HG03196 (cell line): ENCODE results near the gene WSB1.

Experiments
- ATAC-seq: cut with Tn5 transposase; IDR thresholded peaks from one replicate; pipeline ENCODE4 v1.9.1; 2021; ENCODE audit not compliant: unreplicated experiment

Gene WSB1

DNA sequence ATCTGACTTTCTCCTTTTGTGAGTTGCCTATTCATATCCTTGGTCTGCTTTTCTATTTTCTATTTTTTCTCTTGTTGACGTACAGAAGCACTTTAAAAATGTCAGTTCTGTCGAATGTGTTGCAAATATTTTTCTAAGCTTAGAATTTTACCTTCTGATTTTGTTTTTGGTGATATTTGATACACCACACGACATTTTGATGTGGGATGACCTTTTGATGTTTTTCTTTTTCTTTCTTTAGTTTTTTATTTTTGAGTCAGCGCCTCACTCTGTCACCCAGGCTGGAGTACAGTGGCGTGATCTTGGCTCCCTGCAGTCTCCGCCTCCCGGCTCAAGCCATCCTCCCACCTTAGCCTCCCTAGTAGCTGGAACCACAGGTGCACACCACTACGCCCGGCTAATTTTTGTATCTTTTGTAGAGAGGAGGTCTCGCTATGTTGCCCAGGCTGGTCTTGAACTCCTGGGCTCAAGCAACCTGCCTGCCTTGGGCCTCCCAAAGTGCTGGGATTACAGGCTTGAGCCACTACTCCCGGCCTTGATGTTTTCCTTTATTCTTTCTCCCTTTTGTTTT is 39.6 kb downstream of the WSB1 start:
- no peak for ATAC-seq

DNA sequence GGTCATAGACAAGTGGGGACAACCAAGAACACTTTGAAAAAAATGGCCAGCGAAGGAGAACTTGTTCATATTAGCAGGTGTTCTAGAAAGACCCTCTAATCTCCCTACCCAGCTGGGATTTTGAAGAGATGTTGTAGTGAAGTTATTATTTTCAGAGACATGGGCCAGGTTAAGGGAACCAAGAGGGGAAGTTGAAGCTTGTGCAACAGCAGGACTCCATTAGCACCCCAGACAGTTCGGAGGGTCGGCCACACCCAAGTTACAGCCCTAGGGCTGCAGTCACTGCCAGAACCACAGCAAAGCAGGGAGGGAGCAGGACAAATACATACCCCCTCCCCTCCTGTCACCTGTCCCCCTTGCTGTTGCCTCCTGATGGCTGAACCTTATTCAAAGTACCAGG is 42.3 kb downstream of the WSB1 start:
- ATAC-seq: no peak

DNA sequence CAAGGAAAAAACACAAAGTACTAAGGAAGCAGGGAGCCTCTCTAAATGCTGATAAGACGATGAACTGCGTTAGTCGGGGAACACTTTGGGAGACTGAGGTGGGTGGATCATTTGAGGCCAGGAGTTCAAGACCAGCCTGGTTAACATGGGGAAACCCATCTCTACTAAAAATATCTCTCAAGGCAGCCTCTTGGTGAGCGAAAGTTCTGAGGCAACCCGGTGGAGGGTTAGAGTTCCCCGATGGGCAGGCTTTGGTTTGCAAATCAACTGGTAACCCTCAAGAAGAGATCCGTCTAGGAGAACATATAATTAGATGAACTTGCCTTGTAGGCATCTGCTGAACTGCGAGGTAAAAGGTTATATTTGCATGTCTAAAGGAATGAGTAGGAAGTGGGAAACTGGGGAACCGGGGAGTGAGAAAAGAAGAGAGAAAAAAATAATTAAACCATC is 44.6 kb downstream of the WSB1 start:
- peak; percentile 59 for ATAC-seq

DNA sequence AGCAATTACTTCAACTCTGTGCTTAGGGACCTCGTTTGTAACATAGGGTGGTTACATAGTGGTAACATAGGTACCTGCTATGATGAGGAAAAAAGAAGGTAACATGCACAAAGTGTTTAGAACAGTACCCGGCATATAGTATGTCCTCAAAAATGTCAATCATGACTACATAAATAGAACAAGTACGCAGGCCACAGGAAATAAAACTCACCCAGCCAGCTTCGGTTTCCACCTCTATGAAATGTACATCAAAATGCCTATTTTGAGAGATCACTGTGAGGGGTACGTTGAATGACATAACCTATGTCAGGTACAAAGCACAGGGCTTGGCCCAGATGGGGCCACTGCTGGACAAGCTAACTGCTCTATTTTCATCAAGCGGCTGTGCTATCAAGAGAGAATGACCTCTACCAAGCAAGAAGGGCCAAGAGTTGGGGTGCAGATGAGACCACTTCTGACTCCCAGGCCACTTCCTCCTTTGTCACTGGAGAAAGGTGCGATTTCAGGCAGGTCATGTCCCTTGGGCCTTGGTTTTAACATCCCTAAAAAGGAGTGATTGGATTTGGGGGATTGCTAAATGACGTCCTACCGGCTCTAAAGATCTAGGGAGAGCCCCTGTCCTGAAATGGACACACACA is 45.4 kb downstream of the WSB1 start:
- ATAC-seq: no peak

DNA sequence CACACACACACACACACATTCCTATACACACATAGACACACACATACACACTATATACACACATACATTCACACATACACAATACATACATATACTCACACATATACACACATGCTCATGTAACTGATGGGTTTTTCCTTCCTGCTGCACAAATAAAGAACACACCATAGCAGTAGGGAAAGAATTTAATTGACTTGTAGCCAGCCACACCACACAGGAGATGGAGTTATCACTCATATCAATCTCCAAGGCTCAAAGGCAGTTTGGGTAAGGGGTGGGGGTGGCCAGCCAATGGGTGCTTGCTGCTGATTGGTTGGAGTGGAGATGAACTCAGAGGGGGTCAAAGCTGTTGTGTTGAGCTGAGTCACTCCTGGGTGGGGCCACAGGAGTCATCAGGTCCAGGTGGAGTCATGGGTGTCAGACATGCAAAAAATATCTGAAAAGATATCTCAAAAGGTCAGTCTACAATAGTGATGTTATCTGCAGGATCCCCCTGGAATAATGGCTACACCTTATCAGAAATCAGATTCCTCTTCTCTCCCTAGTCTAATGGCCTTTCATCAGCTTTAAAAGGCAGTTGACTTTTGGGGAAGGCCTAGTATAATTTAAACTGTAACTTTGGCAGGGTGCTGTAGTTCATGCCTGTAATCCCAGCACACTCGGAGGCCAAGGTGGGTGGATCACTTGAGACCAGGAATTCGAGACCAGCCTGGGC is 46.1 kb downstream of the WSB1 start:
- ATAC-seq: no peak

DNA sequence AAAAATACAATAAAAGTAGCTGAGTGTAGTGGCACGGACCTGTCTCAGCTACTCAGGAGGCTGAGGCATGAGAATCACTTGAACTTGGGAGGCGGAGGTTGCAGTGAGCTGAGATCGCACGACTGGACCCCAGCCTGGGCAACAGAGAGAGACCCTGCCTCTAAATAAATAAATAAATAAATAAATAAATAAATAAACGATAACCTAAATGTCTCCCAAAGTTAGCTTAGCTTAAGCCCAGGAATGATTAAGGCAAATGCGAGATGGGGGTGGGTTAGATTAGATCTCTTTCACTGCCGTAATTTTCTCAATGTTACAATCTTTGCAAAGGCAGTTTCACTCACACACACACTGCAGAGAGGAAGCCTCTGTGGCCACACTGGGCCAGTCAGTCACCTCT is 46.7 kb downstream of the WSB1 start:
- ATAC-seq: no peak

DNA sequence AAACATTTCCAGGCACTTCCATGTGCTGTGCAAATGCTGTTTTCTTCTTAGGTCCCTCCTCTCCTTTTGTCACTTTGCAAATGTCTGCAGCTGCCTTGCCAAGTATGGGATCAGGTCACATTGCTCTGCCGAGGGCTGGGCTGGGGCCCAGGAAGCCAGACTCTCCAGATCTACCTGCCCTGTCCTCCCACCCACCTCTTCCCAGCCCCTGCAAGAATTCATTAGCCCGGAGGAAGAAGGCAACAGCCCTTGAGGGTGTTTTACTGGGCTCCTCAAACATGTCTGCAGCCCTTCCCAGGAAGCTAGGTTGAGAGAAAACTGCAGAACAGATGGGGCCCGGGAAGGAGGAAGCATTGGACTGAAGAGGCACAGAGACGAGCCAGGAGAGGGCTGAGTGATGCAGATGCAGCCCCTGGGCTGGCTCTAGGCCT is 47.1 kb downstream of the WSB1 start:
- ATAC-seq: no peak

DNA sequence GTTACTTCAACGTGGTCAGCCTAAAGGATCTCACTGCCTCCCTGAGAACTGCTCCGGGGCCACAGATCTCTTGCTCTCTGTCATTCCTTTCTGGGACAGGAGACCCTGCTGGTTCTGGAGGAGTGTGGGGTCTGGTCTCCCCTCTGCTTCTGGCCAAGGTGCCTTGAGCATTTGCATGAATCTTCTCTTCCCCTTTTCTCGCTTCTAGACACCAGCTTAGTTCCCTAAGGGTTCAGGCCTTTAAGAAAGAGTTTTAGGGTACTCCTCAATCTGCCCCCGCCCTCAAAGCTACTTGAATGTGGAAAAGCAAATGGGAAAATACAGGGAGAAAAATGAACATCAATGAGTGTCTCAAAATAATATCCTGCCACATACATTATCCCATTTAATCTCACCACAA is 48.1 kb downstream of the WSB1 start:
- ATAC-seq: no peak

DNA sequence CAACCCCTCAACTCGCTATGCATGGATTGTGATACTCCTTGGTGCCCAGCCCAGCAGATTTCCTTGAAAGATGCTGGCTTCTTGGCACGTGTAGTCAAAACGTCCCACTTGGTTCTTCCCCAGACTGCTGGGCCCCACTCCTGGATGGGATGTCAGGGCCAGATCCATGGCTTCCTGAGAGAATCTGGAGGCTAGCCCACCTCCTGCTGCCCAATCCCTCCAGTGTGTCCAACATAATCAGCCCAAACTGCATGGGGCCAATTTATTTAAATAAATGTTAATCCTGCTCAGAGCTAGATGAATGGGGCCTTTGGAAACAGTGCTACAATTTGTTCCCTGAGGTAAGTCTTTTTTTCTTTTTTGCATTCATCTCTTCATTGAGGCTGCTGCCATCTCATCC is 49.4 kb downstream of the WSB1 start:
- ATAC-seq: no peak

DNA sequence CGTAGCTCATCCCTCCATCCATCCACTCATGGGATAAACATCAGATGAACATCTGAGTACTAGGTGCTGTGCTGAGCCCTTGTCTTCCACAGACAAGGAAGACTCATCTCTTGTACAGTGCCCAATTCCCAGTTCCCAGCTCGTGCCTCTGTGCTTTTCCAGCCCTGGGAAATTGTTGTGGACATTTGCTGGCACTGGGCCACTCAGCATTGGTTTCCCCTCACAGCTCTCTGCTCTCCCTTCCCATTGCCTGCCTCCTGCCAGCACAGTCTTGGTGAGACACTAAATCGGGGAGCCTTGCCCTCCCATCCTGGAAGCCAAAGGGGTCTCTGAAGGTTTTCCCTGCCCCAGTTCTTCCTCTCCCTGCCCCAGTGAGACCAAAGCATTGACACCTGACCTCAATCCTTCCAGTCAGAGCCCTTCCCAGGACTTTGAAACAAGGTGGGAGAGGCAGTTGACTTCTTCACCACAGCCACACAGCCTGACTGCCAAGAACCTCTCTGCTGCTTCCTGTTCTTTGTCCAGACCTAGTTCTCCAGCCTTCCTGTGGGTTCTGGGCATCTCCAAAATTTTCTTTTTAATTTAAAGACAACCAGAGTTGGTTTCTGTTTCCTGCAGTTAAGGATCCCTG is 50.2 kb downstream of the WSB1 start:
- no peak for ATAC-seq

DNA sequence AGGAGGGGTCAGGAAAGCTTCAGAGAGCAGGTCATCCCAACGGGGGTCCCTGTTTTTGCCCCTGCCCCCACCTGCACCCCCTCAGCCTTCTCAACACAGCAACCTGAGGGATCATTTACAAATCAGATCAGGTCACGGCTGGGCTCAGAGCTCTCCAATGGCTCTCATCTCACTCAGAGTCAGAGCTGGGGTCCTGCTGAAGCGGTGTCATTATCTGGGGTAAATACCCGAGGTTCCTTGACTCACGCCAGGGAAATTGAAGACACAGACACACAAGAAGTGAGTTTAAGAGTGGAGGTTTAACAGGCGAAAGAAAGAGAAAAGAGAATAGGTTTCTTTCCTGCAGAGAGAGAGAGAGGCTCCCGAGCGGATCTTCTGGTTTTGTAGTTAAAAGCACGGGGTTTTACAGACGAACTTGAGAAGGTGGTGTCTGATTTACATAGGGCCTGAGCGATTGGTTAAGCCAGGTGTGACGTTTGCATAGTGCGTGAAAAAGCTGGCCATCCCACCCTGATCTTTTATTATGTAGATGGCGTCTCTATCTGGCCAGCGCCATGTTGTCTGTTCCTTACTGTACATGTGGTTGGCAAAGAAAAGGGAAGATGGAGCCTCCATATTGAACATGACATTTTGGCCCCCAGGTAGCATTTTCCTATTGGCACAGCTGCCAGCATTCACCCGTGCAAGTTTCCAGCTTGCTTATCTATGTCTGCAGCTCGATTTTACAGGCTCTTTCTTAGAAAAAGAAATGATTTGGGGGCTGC is 51.4 kb downstream of the WSB1 start:
- no peak for ATAC-seq

DNA sequence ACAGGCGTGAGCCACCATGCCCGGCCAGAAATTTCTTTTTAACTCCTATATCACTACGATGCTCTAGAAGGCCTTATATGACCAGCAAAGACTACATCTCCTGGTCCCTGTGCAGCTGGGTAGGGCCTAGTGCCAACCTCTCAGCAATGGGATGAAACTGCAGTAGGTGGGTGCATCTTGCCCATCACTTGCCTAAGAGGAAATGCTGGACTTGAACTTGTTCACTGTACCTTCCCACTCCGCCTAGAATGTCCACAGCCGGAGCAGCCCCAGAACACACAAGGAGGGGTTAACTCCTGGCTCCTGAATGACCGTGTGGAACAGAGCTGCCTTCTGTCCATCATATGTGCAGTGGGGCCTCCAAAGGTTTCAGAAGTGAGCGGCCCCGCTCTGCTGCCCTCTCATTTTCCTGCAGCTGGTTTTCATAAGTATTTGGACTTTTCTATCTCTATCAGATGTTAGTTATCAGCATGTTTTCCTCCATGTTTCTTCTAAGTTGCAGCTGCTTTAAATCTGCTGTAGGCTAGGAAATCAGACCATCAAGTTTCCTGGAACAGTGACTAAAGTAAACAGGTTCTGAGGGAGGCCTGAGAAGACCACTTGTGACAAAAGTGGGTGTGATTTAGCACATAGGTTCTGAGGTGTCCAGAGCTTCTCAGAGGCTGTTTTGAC is 52.5 kb downstream of the WSB1 start:
- no peak for ATAC-seq

DNA sequence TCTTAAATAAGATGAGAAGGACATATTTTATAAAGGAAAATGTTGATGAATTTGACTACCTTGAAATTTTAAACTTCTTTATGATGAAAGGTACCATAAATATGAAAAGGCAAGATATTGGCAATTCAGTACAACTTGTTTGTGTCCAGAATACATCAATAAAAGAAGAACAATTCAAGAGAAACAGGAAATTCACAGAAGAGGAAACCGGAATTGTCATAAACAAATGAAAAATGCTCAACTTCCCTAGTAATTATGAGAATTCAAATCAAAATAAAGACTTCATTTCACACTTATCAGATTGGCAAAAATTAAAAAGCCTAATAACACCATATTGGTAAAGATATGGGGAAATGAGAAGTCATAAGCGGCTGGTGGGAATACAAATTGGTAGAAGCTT is 54.3 kb downstream of the WSB1 start:
- ATAC-seq: no peak

DNA sequence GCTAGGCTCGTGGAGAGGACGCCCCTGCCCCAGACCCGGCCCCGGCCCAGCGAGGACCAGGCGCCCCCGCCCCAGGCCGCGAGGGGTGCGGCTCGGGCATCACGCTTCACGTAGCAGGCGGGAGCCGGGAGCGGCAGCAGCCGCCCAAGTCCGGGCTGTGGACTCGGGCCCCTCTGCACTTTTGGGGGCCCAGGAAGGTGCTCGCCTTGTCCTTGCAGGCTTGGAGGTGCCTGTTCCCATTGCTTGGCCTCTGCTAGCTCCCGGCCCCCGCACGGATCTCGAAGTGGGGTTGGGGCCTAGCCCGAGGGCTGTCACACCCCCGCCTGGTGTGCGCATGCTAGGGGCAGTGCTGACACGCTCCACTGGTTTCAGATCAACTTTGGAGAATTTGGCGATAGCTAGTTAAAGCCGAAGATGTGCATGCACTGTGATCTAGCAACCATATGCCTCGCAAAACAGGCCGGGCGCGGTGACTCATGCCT is 55.7 kb downstream of the WSB1 start:
- no peak for ATAC-seq

DNA sequence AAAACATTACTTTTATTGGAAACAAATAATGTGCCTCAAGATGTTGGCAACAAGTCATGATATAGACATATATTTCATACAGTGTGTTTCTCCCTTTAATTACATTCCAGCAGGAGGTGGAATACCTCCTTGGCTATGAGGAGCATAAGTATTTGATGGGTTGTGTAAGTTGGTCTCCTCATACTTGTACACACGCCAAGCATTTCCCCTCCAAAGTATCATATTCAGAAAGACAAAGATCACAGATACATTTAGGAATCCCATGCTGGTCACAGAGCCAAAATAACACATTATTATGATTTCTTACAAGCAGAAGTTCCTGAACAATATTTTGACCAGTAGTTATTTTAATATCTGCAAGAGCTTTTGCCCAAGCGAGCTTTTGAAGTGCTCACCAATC is 57.8 kb downstream of the WSB1 start:
- no peak for ATAC-seq

DNA sequence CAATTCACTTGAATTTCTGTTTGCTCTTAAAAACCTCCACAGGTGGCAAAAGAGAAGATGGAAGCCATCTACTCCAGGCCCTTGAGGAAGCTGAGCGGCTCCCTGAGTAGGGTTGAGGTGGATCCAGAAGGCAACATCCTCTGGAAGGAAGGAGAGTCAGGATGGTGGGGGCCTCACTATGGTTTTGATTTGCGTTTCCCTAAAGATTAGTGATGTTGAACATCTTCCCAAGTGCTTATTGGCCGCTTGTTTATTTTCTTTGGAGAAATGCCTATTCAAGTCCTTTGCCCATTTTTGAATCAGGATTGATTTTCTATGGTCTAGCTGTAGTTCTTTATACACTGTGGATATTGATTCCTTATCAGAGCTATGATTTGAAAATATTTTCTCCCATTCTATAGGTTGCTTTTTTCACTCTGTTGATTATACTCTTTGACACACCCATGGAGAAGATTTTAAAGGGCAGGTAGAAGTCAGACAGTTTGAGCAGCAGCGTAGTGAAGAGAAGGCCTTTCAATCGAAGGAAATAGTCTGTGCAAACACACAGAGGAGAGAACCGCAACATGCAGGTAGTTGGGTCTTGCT is 58.6 kb downstream of the WSB1 start:
- no peak for ATAC-seq

DNA sequence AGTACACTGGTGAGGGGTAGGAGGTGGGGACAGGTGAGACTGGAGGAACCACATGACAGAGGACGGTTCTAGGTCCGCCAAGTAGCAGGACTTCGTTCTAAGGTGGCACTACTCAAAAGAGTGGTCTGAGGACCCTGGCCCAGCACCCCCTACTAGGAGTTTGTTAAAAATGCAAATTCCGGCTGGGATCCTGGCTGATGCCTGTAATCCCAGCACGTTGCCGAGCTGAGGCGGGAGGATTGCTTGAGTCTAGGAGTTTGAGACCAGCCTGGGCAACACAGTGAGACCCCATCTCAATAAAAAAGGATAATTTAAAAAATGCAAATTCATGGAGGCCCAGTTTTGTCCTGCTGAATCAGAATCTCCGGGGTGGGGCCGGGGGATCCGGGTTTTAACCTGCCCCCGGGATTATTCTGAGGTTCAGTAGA is 59.1 kb downstream of the WSB1 start:
- no peak for ATAC-seq

DNA sequence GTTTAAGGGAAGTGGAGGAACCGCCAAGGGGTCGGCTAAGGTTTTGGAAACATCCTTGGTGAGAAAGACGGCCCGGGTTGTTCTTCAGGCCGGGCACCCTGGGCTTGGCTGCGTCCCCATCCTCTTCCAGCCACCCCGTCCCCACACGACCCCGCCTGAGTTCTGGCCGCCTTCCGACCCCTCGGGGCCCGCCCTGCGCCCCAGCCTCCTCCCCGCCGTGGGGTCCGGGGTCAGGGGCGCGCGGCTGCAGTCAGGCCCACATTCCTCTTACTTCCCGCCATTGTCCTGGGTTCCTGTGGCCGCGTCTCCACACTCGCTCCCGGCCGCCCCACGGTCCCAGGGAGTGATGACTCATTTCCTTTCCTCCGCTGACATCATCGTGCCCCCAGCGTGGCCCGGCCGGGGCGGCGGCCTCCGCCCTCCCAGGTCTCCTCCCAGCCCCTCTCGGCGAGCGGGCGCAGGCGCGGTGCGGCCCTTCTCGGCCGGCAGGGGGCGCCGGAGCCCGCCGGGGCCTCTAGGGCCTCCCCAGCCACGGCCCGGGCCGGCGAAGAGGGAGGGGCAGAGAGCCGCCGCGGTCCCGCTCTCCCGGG is 59.6 kb downstream of the WSB1 start:
- peak; percentile 73 for ATAC-seq

DNA sequence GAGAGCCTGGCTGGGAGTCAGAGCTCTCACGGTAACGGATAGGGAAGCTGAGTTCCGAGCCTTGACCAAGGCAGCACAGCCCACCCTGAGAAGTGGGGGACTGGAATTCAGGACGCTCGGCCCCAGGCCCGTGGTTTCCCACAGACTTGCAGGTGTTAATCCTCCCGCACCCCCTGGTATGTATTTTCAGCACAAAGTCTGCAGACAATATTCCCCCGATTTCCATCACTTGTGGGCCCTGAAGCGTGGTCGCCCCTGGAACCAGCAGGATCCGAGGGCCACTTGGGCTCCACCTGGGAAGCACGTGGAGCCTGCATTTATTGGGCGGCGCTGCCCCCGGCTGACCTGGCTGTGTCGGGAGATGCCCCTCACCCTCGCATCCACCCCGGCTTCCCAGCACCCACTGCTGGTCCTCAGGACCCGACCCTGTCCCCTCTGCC is 60.2 kb downstream of the WSB1 start:
- no peak for ATAC-seq
